H1 (cell line): ENCODE results near the gene SLC9A2. TPM values are rescaled to one million over a fixed set of nuclear protein-coding genes. Genes with fewer than 3 reads are reported as not detected.

Source experiments
- CTCF ChIA-PET: fragments of 300-600 bp; sonication (Branson Sonifier 250); formaldehyde crosslinking; loops from one replicate; lab custom pipeline; 2021; ENCODE audit not compliant: partially characterized antibody; lab: Charles Lee
- POLR2A ChIA-PET: fragments of 300-600 bp; sonication (Branson Sonifier 250); formaldehyde crosslinking; loops from one replicate; lab custom pipeline; 2021; ENCODE audit warnings: inconsistent platforms; ENCODE audit not compliant: partially characterized antibody; lab: Charles Lee
- DNase-seq, 2 experiments: peaks; one replicate each; pipeline versions ENCODE4 v3.0.0 to v3.0.0-alpha.2; 2010 to 2022; ENCODE audit warnings: low spot score in 2 of 2, low read depth in 1 of 2, mixed read lengths in 1 of 2
- FAIRE-seq: peaks from 2 replicates; lab custom pipeline; 2011; peaks lifted over from hg19 to GRCh38; lab: Jason Lieb, UNC
- H2AFZ ChIP-seq: 2 replicates; pipeline ENCODE4 v1.8.1; 2012; ENCODE audit warnings: low read length, inconsistent platforms
- H2AK5ac ChIP-seq: 2 replicates; pipeline ENCODE4 v1.6.1; 2013; ENCODE audit warnings: low read depth, low read length
- H2BK120ac ChIP-seq: replicated peaks from 2 replicates; pipeline ENCODE3; 2013; ENCODE audit warnings: low read depth, low read length, inconsistent platforms
- H2BK12ac ChIP-seq: 2 replicates; pipeline ENCODE4 v1.6.1; 2013; ENCODE audit warnings: low read depth, low read length
- H2BK15ac ChIP-seq: 2 replicates; pipeline ENCODE4 v1.6.1; 2013; ENCODE audit warnings: low read length
- H2BK20ac ChIP-seq: 2 replicates; pipeline ENCODE4 v1.6.1; 2013; ENCODE audit warnings: low read length
- H2BK5ac ChIP-seq: 2 replicates; pipeline ENCODE4 v1.6.1; 2013; ENCODE audit warnings: low read depth, low read length
- H3K14ac ChIP-seq: 2 replicates; pipeline ENCODE4 v1.6.1; 2013; ENCODE audit warnings: inconsistent platforms; ENCODE audit not compliant: insufficient read length
- H3K18ac ChIP-seq: 2 replicates; pipeline ENCODE4 v1.6.1; 2013; ENCODE audit warnings: low read length; ENCODE audit errors: extremely low read depth
- H3K23ac ChIP-seq: 2 replicates; pipeline ENCODE4 v1.6.1; 2013; ENCODE audit warnings: inconsistent platforms; ENCODE audit not compliant: insufficient read length
- H3K23me2 ChIP-seq: 2 replicates; pipeline ENCODE4 v1.6.1; 2013; ENCODE audit warnings: low read depth, low read length
- H3K27ac ChIP-seq: 2 replicates; pipeline ENCODE4 v1.6.1; 2011; ENCODE audit warnings: low read depth, low read length, inconsistent platforms
- H3K27me3 ChIP-seq, 4 experiments: replicated peaks in 1 of 4; 1 replicate in 1 of 4; 2 replicates in 3 of 4; pipeline versions ENCODE4 v1.6.1 to v1.8.1; 2011 to 2013; ENCODE audit warnings: low read length in 3 of 4, mild to moderate bottlenecking in 3 of 4, inconsistent platforms in 2 of 4, mixed read lengths in 2 of 4, moderate library complexity in 1 of 4; ENCODE audit not compliant: control insufficient read depth in 3 of 4, insufficient read depth in 3 of 4; ENCODE audit errors: extremely low read depth in 1 of 4
- H3K36me3 ChIP-seq, 4 experiments: 2 replicates each; pipeline versions ENCODE4 v1.6.1 to v1.8.1; 2011 to 2013; ENCODE audit warnings: mild to moderate bottlenecking in 4 of 4, low read length in 3 of 4, moderate library complexity in 2 of 4, control low read depth in 1 of 4, inconsistent platforms in 1 of 4; ENCODE audit not compliant: insufficient read depth in 4 of 4, control insufficient read depth in 2 of 4
- H3K4ac ChIP-seq: replicated peaks from 2 replicates; pipeline ENCODE3; 2013; ENCODE audit warnings: low read length, low read depth, mixed read lengths, inconsistent platforms; ENCODE audit not compliant: insufficient read length
- H3K4me1 ChIP-seq, 4 experiments: replicated peaks in 1 of 4; 1 replicate in 1 of 4; 2 replicates in 3 of 4; pipeline versions ENCODE4 v1.6.1 to v1.8.1; 2011 to 2013; ENCODE audit warnings: low read length in 3 of 4, inconsistent platforms in 2 of 4, mixed read lengths in 1 of 4; ENCODE audit not compliant: insufficient read depth in 4 of 4, control insufficient read depth in 3 of 4
- H3K4me2 ChIP-seq, 2 experiments: 2 replicates each; pipeline versions ENCODE4 v1.6.1 to v1.8.1; 2011 to 2013; ENCODE audit warnings: low read depth in 2 of 2, low read length in 2 of 2, control low read depth in 1 of 2, inconsistent platforms in 1 of 2, mild to moderate bottlenecking in 1 of 2; ENCODE audit not compliant: insufficient read depth in 1 of 2
- H3K4me3 ChIP-seq, 4 experiments: fragments of 200-600, 300-600 bp in 1 of 4; sonication (generic), shearing (Covaris generic), sonication (Bioruptor Twin) in 1 of 4; 2 replicates each; pipeline versions ENCODE4 v1.5.1 to v1.8.1; 2011 to 2016; ENCODE audit warnings: low read length in 4 of 4, low read depth in 3 of 4, control low read depth in 2 of 4, inconsistent platforms in 2 of 4, mild to moderate bottlenecking in 2 of 4, mixed read lengths in 1 of 4, moderate library complexity in 1 of 4; ENCODE audit not compliant: insufficient read depth in 2 of 4; ENCODE audit errors: extremely low read depth in 1 of 4
- H3K56ac ChIP-seq: replicated peaks from 2 replicates; pipeline ENCODE3; 2013; ENCODE audit warnings: low read depth, mild to moderate bottlenecking, mixed read lengths, low read length, inconsistent platforms; ENCODE audit not compliant: insufficient read length
- H3K79me1 ChIP-seq: 2 replicates; pipeline ENCODE4 v1.6.1; 2013; ENCODE audit warnings: low read depth, low read length, control low read depth
- H3K79me2 ChIP-seq, 2 experiments: 2 replicates each; pipeline versions ENCODE4 v1.6.1 to v1.8.1; 2012 to 2013; ENCODE audit warnings: low read length in 2 of 2, mild to moderate bottlenecking in 2 of 2, inconsistent platforms in 1 of 2; ENCODE audit not compliant: insufficient read depth in 2 of 2, control insufficient read depth in 1 of 2
- H3K9ac ChIP-seq, 4 experiments: replicated peaks in 1 of 4; 1 replicate in 1 of 4; 2 replicates in 3 of 4; pipeline versions ENCODE4 v1.6.1 to v1.8.1; 2011 to 2013; ENCODE audit warnings: low read depth in 3 of 4, low read length in 3 of 4, control low read depth in 2 of 4, mild to moderate bottlenecking in 2 of 4, moderate library complexity in 2 of 4, inconsistent platforms in 1 of 4; ENCODE audit errors: extremely low read depth in 1 of 4
- H3K9me3 ChIP-seq, 2 experiments: 2 replicates each; pipeline versions ENCODE4 v1.6.1 to v1.8.1; 2012 to 2013; ENCODE audit warnings: mild to moderate bottlenecking in 2 of 2, moderate library complexity in 2 of 2, control low read depth in 1 of 2, inconsistent platforms in 1 of 2, low read depth in 1 of 2, low read length in 1 of 2, mixed read lengths in 1 of 2; ENCODE audit not compliant: insufficient read depth in 2 of 2
- H4K20me1 ChIP-seq, 2 experiments: replicated peaks in 1 of 2; 2 replicates each; pipeline versions ENCODE3 to v1.8.1; 2011 to 2013; ENCODE audit warnings: inconsistent platforms in 2 of 2, low read length in 2 of 2, mild to moderate bottlenecking in 1 of 2; ENCODE audit not compliant: insufficient read depth in 2 of 2, control insufficient read depth in 1 of 2
- H4K5ac ChIP-seq: 2 replicates; pipeline ENCODE4 v1.6.1; 2013; ENCODE audit warnings: low read length, low read depth, mixed read lengths, inconsistent platforms; ENCODE audit not compliant: insufficient read length
- H4K8ac ChIP-seq: 2 replicates; pipeline ENCODE4 v1.8.0; 2013; ENCODE audit warnings: mild to moderate bottlenecking, moderate library complexity, low read length, inconsistent platforms; ENCODE audit not compliant: insufficient read depth; ENCODE audit errors: extremely low read depth
- H4K91ac ChIP-seq: replicated peaks from 2 replicates; pipeline ENCODE3; 2013; ENCODE audit warnings: low read length, mixed read lengths, inconsistent platforms; ENCODE audit not compliant: insufficient read length
- ASH2L ChIP-seq: fragments of 200-600, 300-600 bp; sonication (generic); IDR thresholded peaks from one replicate; pipeline ENCODE4 v1.7.1; 2017; ENCODE audit warnings: low read length
- BACH1 ChIP-seq: IDR thresholded peaks from 2 replicates; pipeline ENCODE4 v1.6.1; 2012; ENCODE audit warnings: low read length, improper control_type of control experiment
- BRCA1 ChIP-seq: IDR thresholded peaks from 2 replicates; pipeline ENCODE4 v1.6.1; 2012; ENCODE audit warnings: low read depth, low read length, improper control_type of control experiment
- CBX5 ChIP-seq: fragments of 300-800, 300-1000 bp; sonication (generic); IDR thresholded peaks from 2 replicates; pipeline ENCODE4 v1.7.1; 2016; ENCODE audit warnings: antibody characterized with exemption, low read length, low read depth
- CEBPB ChIP-seq: IDR thresholded peaks from 2 replicates; pipeline ENCODE4 v1.6.1; 2012; ENCODE audit warnings: low read depth, low read length
- CHD2 ChIP-seq: IDR thresholded peaks from 2 replicates; pipeline ENCODE4 v1.6.1; 2012; ENCODE audit warnings: low read length, improper control_type of control experiment
- CTBP2 ChIP-seq: IDR thresholded peaks from 2 replicates; pipeline ENCODE4 v1.7.0; 2011; ENCODE audit warnings: borderline replicate concordance, mild to moderate bottlenecking, moderate library complexity, mixed read lengths, low read length; ENCODE audit not compliant: insufficient read depth, insufficient read length
- EGR1 ChIP-seq: IDR thresholded peaks from 2 replicates; pipeline ENCODE4 v1.6.1; 2011; ENCODE audit warnings: low read depth, low read length, borderline replicate concordance
- FOSL1 ChIP-seq: IDR thresholded peaks from 2 replicates; pipeline ENCODE4 v1.6.1; 2011; ENCODE audit warnings: mild to moderate bottlenecking, low read depth, low read length, moderate library complexity; ENCODE audit not compliant: insufficient read depth
- KDM1A ChIP-seq: fragments of 200-600, 300-600 bp; sonication (generic); IDR thresholded peaks from 2 replicates; pipeline ENCODE4 v1.7.1; 2016; ENCODE audit warnings: mild to moderate bottlenecking, low read length, borderline replicate concordance
- KDM5A ChIP-seq: fragments of 200-600 bp; IDR thresholded peaks from 2 replicates; pipeline ENCODE4 v1.7.1; 2012; ENCODE audit warnings: mild to moderate bottlenecking, low read length, inconsistent platforms, mixed read lengths
- RBBP5 ChIP-seq: IDR thresholded peaks from 2 replicates; pipeline ENCODE4 v1.7.1; 2012; ENCODE audit warnings: low read depth, mild to moderate bottlenecking, inconsistent platforms, low read length, moderate library complexity, borderline replicate concordance
- SP2 ChIP-seq: IDR thresholded peaks from 2 replicates; pipeline ENCODE4 v1.6.1; 2012; ENCODE audit warnings: mild to moderate bottlenecking, low read length, inconsistent platforms
- SP4 ChIP-seq: IDR thresholded peaks from 2 replicates; pipeline ENCODE4 v1.6.1; 2012; ENCODE audit warnings: low read length, inconsistent platforms
- WGBS, 2 experiments: shearing (Covaris generic) in 1 of 2; methylation state at CpG; one replicate each; pipeline versions ENCODE4 v1.1.6 to v1.1.7; 2013 to 2015; ENCODE audit warnings: low lambda C conversion rate in 2 of 2, mixed read lengths in 2 of 2, inconsistent platforms in 1 of 2, low coverage in 1 of 2, missing lambda C conversion rate in 1 of 2; ENCODE audit not compliant: insufficient replicate concordance in 2 of 2, insufficient coverage in 1 of 2, insufficient read length in 1 of 2; ENCODE audit errors: extremely low coverage in 1 of 2, missing lambda C conversion rate in 1 of 2; 5-methylcytosine and 5-hydroxymethylcytosine counted together
- polyA plus RNA-seq, 7 experiments: library from polyadenylated mRNA; depleted of rRNA in 3 of 7; stranded (reverse) in 5 of 7; unstranded in 2 of 7; fragments of >200 nt in 5 of 7; fragments of 200-250 nt in 2 of 7; gene quantifications; 1 replicate in 5 of 7; 2 replicates in 1 of 7; 4 replicates in 1 of 7; pipeline versions ENCODE4 v1.2.1 to v1.2.3, GENCODE V29; 2011 to 2013; ENCODE audit warnings: missing spikeins in 2 of 7, mixed read lengths in 2 of 7
- total RNA-seq: library from RNA; stranded (reverse); fragmentation: NEBNext Ultra II Directional; extraction: Animal tissue kit (Norgen Biotek cat#: 25700); gene quantifications from 2 replicates; pipeline ENCODE4 v1.2.1, GENCODE V29; 2021

The SLC9A2 gene
- total and polyA plus RNA-seq, 2 of the 8 experiments (the other 6 are each of a cell fraction or from before 2014, with no cell fraction given): 0.06 to 0.13 TPM

- no peak for DNase-seq
- no peaks in the 10 kb centered on the region for H3K36me3 ChIP-seq
- no peak overlapping the region for H2BK5ac ChIP-seq
- H3K4ac ChIP-seq: no peak overlapping the region
- no peak overlapping the region for H2BK120ac ChIP-seq
- H3K23me2 ChIP-seq: no peaks in the 10 kb centered on the region
- H3K4me3 ChIP-seq: no peak overlapping the region
- H2BK12ac ChIP-seq: no peak overlapping the region
- H4K91ac ChIP-seq: no peak overlapping the region
- H3K4me2 ChIP-seq: no peak overlapping the region
- H3K9ac ChIP-seq: no peak overlapping the region
- H4K5ac ChIP-seq: no peak overlapping the region
- H2BK20ac ChIP-seq: no peak overlapping the region
- H3K79me1 ChIP-seq: no peaks in the 10 kb centered on the region
- POLR2A ChIA-PET: no interaction called here
- no peak for FAIRE-seq
- H3K56ac ChIP-seq: no peak overlapping the region
- no peak overlapping the region for H3K27ac ChIP-seq
- H3K9me3 ChIP-seq: no peaks in the 10 kb centered on the region
- no peak overlapping the region for H3K18ac ChIP-seq
- no peak overlapping the region for H2BK15ac ChIP-seq
- CTCF ChIA-PET: interaction anchor here (5.5 to 7.5 kb wide), 2 partner anchors 13 to 55 kb away, joined by 57 to 122 read pairs; partner anchors contain the start of gene TMEM182
- H2AFZ ChIP-seq: no peak overlapping the region
- no peak overlapping the region for H3K23ac ChIP-seq
- H4K8ac ChIP-seq: no peak overlapping the region
- H3K4me1 ChIP-seq: no peaks in the 10 kb centered on the region
- no peak overlapping the region for H3K14ac ChIP-seq
- no peak overlapping the region for H2AK5ac ChIP-seq
- 87% methylated on average over 3 of the region's 3 CpGs; no CpG with 5 or more reads in 1 of the 2 experiments for WGBS, 2 experiments
- no peak for TF ChIP-seq BRCA1
- no peak for TF ChIP-seq SP4
- TF ChIP-seq FOSL1: no peak
- no peak for TF ChIP-seq CHD2
- TF ChIP-seq SP2: no peak
- TF ChIP-seq KDM1A: no peak
- no peak for TF ChIP-seq CTBP2
- TF ChIP-seq CEBPB: no peak
- no peak for TF ChIP-seq RBBP5
- no peak for TF ChIP-seq BACH1
- no peak for TF ChIP-seq KDM5A
- no peak for TF ChIP-seq EGR1
- TF ChIP-seq CBX5: no peak
- no peak for TF ChIP-seq ASH2L
- no peaks in the 10 kb centered on the region for H4K20me1 ChIP-seq
- no peaks in the 10 kb centered on the region for H3K27me3 ChIP-seq
- no peaks in the 10 kb centered on the region for H3K79me2 ChIP-seq
Observed at GRCh38 chr2:102749938-102750337, 130.6 kb downstream of the SLC9A2 start.
